C4-2B (cell line): ENCODE data around the gene AMOTL2.

Experiments used
- CTCF ChIP-seq: fragments of 450-650 bp; conservative IDR thresholded peaks from 2 replicates; pipeline ENCODE4 v1.5.1; 2017; ENCODE audit warnings: mild to moderate bottlenecking
- ZFX ChIP-seq: fragments of 450-650 bp; IDR thresholded peaks from 2 replicates; pipeline ENCODE4 v1.6.1; 2017

- no peak for TF ChIP-seq CTCF
- no peak for TF ChIP-seq ZFX
These were observed 48.1 kb downstream of the AMOTL2 start for GRCh38 chr3:134326126-134326525.
